Middle frontal gyrus (tissue), 1 donor: ENCODE data around the gene FAM13A.

Source experiments
- DNase-seq: peaks from one replicate; pipeline ENCODE4 v3.0.0-alpha.2; 2015; ENCODE audit warnings: low spot score; ENCODE audit errors: extremely low spot score

FAM13A gene

DNA sequence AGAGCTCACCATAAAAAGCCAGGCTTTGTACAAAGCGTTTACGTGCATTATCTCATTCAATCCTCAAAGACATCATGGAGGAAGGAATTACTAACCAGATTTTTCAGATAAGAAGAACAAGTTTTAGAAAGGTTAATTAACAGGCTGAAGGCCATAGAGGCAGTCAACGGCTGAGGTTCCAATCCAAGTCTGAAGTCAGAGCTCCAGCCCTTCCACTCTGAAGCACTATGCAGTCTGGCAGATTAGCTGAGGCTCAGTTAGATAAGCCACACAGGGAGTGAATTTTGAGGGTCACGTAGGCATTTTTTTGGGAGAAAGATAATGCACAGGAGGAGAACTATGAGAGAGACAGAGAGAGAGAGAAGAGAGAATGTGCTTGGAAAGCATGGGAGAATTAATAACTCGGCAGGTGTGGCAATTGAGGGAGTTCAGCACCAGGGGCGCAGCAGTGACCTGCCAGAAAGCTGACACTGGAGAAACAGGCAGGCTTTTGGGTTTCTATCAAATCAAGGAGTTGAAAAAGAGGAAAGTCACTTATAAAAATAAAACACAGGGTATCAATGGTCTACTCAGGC is 242.9 kb downstream of the FAM13A start:
- DNase-seq: no peak

- DNase-seq: no peak
These were observed 244.0 kb downstream of the FAM13A start for GRCh38 chr4:88813013-88813412.

GRCh38 chr4:88812420-88812819 is 244.6 kb downstream of the FAM13A start:
- DNase-seq: no peak

DNA sequence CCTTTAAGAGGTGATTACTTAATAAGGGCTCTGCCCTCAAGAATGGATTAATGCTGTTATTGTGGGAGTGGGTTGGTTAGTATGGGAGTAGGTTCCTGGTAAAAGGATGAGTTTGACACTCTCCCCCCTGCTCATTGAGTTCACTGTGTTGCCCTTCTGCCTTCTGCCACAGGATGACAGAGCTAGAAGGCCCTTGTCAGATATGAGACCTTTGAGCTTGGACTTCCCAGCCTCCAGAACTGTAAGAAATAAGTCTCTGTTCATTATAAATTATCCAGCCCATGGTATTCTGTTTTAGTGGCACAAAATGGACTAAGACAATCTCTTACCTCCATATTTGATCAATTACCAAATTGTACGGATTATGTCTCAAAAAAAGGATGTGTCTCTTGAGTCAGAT is 245.1 kb downstream of the FAM13A start:
- DNase-seq: no peak

DNA sequence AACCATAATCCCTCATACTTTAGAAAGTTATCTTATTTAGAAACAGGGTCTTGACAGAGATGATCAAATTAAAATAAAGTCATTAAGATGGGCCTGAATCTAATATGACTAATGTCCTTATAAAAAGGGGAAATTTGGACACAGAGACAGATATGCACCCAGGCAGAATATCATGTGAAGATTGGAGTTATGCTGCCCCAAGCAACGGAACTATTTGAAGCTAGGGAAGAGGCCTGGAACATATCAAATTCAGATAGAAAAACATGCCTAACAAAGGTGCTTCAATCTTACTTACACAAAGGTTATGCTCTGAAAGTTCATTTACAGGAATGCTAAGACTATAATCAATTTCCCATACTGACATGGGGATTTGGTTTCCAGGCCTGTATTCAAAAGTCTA is 246.7 kb downstream of the FAM13A start:
- DNase-seq: no peak

- no peak for DNase-seq
These were observed 247.3 kb downstream of the FAM13A start for GRCh38 chr4:88809576-88810219.

DNA sequence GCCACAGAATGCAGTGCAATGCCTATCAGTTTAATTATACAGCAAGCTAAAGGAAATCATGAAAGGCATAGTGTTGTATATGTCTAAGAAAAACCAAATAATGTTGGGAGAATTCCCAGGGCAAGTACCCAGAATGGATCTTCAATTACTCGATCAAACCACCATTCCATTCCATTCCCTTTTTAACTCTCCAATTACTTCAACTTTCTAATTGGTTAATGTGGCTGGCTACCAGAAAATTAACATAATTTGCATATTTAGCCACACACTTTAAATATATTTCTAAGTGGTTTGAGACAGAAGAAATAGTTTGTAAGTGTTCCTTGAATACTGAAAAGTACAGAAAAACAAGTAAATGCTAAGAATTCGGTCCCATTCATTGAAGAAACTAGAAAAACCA is 247.9 kb downstream of the FAM13A start:
- DNase-seq: no peak

- DNase-seq: no peak
These were observed 249.5 kb downstream of the FAM13A start for GRCh38 chr4:88807499-88807898.

DNA sequence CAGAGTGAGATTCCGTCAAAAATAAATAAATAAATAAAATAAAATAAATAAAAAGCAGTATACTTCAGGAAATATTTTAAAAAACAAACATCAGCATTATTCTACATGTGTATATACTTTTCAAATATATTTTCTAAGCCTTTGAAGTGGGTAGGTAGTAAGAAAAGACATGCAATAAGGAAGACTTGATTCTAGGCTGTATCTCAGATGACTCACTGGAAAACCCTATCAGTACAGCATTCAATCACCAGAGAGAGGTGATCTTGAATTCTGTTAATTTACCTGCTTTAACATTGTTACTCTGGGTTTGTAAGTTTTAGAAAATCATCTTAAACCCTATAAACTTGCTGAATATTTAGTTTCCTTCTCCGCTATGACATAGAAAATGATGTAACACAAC is 252.8 kb downstream of the FAM13A start:
- DNase-seq: no peak

- DNase-seq: no peak
These were observed 253.3 kb downstream of the FAM13A start for GRCh38 chr4:88803600-88804096.

- no peak for DNase-seq
These were observed 254.2 kb downstream of the FAM13A start for GRCh38 chr4:88802585-88803286.

- no peak for DNase-seq
These were observed 254.8 kb downstream of the FAM13A start for GRCh38 chr4:88802138-88802537.

DNA sequence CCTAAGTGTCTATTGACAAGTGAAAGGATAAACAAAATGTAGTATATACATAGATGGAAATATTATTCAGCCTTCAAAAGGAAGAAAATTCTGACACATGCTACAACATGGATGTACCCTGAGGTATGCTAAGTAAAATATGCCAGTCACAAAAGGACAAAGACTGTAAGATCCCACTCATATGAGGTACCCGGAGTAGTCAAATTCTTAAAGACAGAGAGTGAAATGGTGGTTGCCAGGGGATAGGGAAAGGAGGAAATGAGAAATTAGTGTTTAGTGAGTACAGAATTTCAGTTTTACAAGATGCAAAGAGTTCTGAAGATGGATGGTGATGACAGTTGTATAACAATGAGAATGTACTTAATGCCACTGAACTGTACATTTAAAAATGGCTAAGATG is 257.1 kb downstream of the FAM13A start:
- DNase-seq: no peak

DNA sequence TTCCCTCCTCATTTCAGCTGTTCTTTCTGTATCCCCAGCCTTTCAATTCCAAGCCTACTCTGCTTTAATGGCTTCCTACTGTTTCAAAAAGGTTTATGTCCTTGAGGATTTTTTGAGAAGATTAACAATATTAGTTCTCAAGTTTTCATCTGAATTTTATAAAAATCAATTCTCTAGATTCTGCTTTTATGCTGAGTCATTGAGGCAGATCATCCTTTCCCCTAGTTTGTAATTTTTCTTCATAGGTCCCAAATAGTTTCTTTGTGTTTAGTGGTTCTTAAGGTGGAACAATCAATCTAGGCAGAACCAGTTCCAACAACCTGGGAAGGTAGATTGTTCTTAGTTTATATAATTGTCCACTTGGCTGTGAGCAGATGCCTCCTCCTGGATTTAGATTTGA is 259.3 kb downstream of the FAM13A start:
- no peak for DNase-seq

GRCh38 chr4:88796545-88796944 is 260.4 kb downstream of the FAM13A start:
- no peak for DNase-seq

GRCh38 chr4:88794952-88795351 is 262.0 kb downstream of the FAM13A start:
- DNase-seq: no peak

- no peak for DNase-seq
These were observed 262.8 kb downstream of the FAM13A start for GRCh38 chr4:88794087-88794690.

- no peak for DNase-seq
These were observed 263.5 kb downstream of the FAM13A start for GRCh38 chr4:88793475-88793874.

- DNase-seq: no peak
These were observed 264.2 kb downstream of the FAM13A start for GRCh38 chr4:88792821-88793220.

GRCh38 chr4:88792268-88792781 is 264.7 kb downstream of the FAM13A start:
- DNase-seq: no peak

DNA sequence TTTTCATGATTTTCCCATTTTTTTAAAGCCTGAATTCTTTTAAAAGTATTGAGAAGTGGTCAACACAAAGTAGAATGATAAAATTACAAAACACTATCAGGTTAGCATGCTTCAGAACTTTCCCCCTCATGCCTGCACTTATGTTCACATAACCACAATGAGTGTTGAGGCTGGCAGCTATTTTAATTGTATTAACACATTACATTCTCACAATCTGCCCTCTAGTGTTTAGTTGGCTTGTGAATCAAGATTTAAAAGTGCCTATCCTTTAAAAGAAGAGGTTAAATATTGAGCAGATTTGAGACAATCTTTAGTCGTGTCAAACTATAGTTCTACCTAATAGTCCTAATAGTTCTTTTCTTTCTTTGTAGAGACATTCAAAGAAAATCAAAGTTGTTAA is 265.7 kb downstream of the FAM13A start:
- no peak for DNase-seq

GRCh38 chr4:88788895-88789294 is 268.1 kb downstream of the FAM13A start:
- no peak for DNase-seq
